ENCODE data around the gene MARCHF7. TPM values are rescaled to one million over a fixed set of nuclear protein-coding genes. Genes with fewer than 3 reads are reported as not detected.

The MARCHF7 gene
- total and polyA plus RNA-seq, 2 of the 8 experiments (the other 6 are each of a cell fraction or from before 2014, with no cell fraction given) = 18.3 to 116 TPM

GRCh38 chr2:159725713-159726112 is 13.4 kb downstream of the MARCHF7 start:
- no peak overlapping the region for H2AK5ac ChIP-seq (ENCODE audit: low read depth, low read length)
- H2BK5ac ChIP-seq (ENCODE audit: low read depth, low read length) = no peak overlapping the region
- DNase-seq (ENCODE audit: low read depth in 1 of 2, low spot score in 2 of 2) (no peak), FAIRE-seq (no peak)
- POLR2A ChIA-PET (ENCODE audit: partially characterized antibody) = interaction anchor here (0.8 to 0.9 kb wide), 2 partner anchors 9 to 11 kb away, joined by 3 to 4 read pairs; no protein-coding TSS in a partner anchor
- no peak overlapping the region for H3K4ac ChIP-seq (replicated peaks; ENCODE audit: insufficient read length, low read depth, low read length)
- no peak overlapping the region for H3K14ac ChIP-seq (ENCODE audit: insufficient read length)
- no peak overlapping the region for H2BK15ac ChIP-seq (ENCODE audit: low read length)
- no peak overlapping the region for H2BK12ac ChIP-seq (ENCODE audit: low read depth, low read length)
- CTCF ChIA-PET (ENCODE audit: partially characterized antibody) = no interaction called here
- no peak overlapping the region for H4K8ac ChIP-seq (ENCODE audit: extremely low read depth, insufficient read depth, low read length)
- H3K27me3 ChIP-seq (replicated peaks in 1 of 4; ENCODE audit: control insufficient read depth in 3 of 4, extremely low read depth in 1 of 4, insufficient read depth in 3 of 4, low read length in 3 of 4) = no peaks in the 10 kb centered on the region
- no peaks in the 10 kb centered on the region for H3K23me2 ChIP-seq (ENCODE audit: low read depth, low read length)
- no peak overlapping the region for H2AFZ ChIP-seq (ENCODE audit: low read length)
- H3K23ac ChIP-seq (ENCODE audit: insufficient read length) = no peak overlapping the region
- H3K4me3 ChIP-seq (ENCODE audit: extremely low read depth in 1 of 4, insufficient read depth in 2 of 4, low read depth in 3 of 4, low read length in 4 of 4) = no peak overlapping the region
- no peaks in the 10 kb centered on the region for H3K4me1 ChIP-seq (replicated peaks in 1 of 4; ENCODE audit: control insufficient read depth in 3 of 4, insufficient read depth in 4 of 4, low read length in 3 of 4)
- H2BK120ac ChIP-seq (replicated peaks; ENCODE audit: low read depth, low read length) = no peak overlapping the region
- no peak overlapping the region for H2BK20ac ChIP-seq (ENCODE audit: low read length)
- no peak overlapping the region for H3K18ac ChIP-seq (ENCODE audit: extremely low read depth, low read length)
- H3K79me2 ChIP-seq (ENCODE audit: control insufficient read depth in 1 of 2, insufficient read depth in 2 of 2, low read length in 2 of 2) = peaks cover 41 to 100% of the 10 kb centered on the region in 2 experiments
- H4K20me1 ChIP-seq (replicated peaks in 1 of 2; ENCODE audit: control insufficient read depth in 1 of 2, insufficient read depth in 2 of 2, low read length in 2 of 2) = peaks cover 12 to 18% of the 10 kb centered on the region in 2 experiments
- H3K79me1 ChIP-seq (ENCODE audit: low read depth, low read length) = peaks cover 3% of the 10 kb centered on the region; the same call in 1 of the 2 replicates
- H4K5ac ChIP-seq (ENCODE audit: insufficient read length, low read depth, low read length) = no peak overlapping the region
- H3K9ac ChIP-seq (replicated peaks in 1 of 4; ENCODE audit: extremely low read depth in 1 of 4, low read depth in 3 of 4, low read length in 3 of 4) = no peak overlapping the region
- H4K91ac ChIP-seq (replicated peaks; ENCODE audit: insufficient read length, low read length) = no peak overlapping the region
- H3K56ac ChIP-seq (replicated peaks; ENCODE audit: insufficient read length, low read depth, low read length) = no peak overlapping the region
- H3K9me3 ChIP-seq (ENCODE audit: insufficient read depth in 2 of 2, low read depth in 1 of 2, low read length in 1 of 2) = no peaks in the 10 kb centered on the region; a peak in 2 of 4 replicates
- no peak overlapping the region for H3K27ac ChIP-seq (ENCODE audit: low read depth, low read length)
- TF ChIP-seq KDM4A (IDR thresholded peaks at IDR 0.05; ENCODE audit: low read depth, low read length, severe bottlenecking) = no peak
- TF ChIP-seq SAP30 (IDR thresholded peaks at IDR 0.05; ENCODE audit: insufficient read depth, insufficient replicate concordance, low read length) = no peak
- no peak for TF ChIP-seq EZH2 (IDR thresholded peaks at IDR 0.05; ENCODE audit: low read depth, low read length, severe bottlenecking)
- no peak overlapping the region for H3K4me2 ChIP-seq (ENCODE audit: insufficient read depth in 1 of 2, low read depth in 2 of 2, low read length in 2 of 2)
- WGBS, 2 experiments (ENCODE audit: extremely low coverage in 1 of 2, insufficient coverage in 1 of 2, insufficient read length in 1 of 2, insufficient replicate concordance in 2 of 2, low coverage in 1 of 2, low lambda C conversion rate in 2 of 2, missing lambda C conversion rate in 1 of 2) = 95% methylated on average over 3 of the region's 3 CpGs; no CpG with 5 or more reads in 1 of the 2 experiments
- H3K36me3 ChIP-seq (ENCODE audit: control insufficient read depth in 2 of 4, insufficient read depth in 4 of 4, low read length in 3 of 4) = peaks cover 0 to 45% (median 17%) of the 10 kb centered on the region in 4 experiments; a peak in 6 of 8 replicates

All from H1 (cell line).